Hematopoietic multipotent progenitor cell treated with erythropoietin and hydrocortisone succinate and interleukin-3 and kit ligand, for 8 days (in vitro differentiated cells): Measurements from ENCODE around the gene MYL7.

Source experiments
- DNase-seq: peaks from one replicate; pipeline ENCODE4 v3.0.0-alpha.2; 2015

Gene MYL7

DNA sequence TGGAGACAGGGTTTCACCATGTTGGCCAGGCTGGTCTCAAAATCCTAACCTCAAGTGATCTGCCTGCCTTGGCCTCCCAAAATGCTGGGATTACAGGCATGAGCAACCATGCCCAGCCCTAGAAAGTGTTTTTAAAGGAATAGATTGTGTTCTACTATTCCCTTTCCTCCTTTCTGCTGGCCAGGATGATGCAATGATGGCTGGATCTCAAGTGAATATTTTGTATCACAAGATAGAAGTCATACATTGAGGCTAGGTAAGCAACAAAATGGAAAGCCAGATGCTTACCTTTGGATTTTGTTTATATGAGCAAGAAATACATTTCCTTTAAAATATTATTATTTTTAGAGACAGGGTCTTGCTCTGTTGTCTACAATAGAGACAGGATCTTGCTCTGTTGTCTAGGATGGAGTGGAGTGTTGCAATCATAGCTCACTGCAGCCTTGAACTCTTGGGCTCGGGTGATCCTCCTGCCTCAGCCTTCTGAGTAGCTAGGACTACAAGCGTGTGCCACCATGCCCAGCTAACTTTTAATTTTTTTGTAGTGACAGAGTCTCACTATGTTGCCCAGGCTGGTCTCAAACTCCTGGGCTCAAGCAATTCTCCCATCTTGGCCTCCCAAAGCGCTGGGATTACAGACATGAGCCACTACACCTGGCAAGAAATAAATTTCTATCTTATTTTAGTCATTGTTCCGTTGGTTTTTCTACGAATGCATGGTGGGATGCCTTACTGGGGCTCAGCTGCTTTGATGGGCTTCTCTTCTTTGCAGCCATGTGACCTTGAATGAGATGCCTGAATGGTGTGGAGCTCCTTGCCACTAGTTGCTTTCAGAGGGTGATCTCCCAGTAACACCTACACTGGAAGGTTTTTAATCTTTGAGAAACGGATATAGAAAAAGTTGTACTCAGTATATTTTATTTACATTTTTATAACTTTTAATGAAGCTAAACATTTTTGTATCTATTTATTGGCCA, 42.8 kb downstream of the MYL7 start:
- no peak for DNase-seq

DNA sequence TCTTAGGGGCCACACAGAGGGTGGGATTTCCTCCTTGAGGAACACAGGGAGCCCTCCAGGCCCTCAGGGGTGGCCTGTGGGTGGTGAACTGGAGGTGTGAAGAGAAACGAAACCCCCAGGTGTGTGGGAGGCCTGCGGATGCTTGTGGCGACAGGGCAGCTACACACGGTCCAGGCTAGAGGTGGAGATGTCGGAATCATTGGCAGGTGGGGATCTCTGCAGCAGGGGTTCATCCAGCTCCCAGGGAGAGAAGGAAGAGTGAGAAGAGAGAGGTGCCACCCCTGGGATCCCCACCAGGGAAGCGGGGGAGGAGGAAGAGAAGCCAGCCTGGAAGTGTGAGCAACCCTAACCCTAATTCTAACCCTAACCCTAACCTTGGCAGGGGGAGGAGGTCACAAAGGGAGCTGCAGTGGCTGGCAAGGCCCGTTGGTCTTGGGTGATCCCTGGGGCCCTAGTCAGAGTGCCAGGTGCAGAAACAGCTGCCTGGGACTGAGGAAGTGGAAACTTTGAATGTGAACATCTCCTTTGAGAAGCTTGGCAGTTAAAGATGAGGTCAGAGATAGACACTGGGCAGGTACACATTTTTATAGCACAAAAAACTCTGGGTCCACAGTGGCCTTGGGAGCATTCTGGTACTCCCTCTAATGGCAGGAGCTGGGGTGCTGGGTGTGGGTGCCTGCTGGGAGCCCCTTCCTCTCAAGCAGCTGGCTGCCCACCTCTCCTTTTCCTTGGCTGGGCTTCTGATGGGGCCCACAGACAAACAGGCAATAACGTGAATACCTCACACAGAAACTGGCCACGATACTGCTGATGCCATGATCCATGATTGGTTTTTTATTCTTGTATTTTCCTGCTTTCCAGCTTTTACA, 43.8 kb downstream of the MYL7 start:
- DNase-seq = peak; percentile 22

DNA sequence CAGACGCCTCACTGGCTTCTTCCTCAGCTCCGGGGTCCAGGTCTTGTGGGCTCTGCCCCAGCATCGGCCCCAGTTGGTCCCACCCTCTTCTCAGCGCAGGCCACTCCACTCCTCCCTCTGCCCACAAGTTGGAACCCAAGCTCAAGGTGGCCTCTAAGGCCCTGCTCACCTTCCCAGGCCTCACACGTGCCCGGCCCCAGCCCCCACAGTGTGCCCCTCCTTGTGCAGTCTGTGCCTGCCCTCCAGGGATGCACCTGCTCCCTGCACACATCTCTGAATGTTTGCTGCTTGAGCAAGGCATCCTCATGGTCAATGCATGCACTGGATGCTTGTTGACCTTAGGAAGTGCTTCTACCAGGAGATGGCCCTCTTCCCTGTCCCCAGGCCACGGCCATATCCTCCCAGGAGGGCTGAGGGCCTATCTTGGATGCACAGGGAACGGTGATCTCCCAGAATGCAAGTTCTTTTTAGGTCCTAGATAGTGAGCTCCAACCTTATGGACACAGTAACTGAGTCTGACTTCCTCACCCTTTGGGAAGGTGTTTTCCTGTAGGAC, 44.7 kb downstream of the MYL7 start:
- no peak for DNase-seq

DNA sequence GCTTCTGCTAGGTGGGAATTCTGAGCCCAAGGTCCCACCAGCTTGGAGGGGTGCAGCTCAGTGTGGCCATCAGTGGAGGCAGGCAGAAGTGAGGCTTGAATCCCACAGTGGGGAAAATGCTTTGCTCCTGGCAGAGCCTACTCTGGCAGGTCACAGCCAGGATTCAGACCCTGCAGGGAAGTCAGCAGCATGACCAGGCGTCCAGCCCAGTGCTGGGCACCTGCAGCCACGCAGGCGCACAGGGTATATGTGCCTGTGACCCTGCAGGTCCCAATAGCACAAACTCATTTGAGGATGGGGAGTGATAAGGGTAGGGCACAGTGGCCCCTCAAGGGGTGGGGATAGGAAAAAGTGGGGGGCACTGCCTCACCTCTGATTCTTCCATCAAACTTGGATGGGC, 45.4 kb downstream of the MYL7 start:
- no peak for DNase-seq

DNA sequence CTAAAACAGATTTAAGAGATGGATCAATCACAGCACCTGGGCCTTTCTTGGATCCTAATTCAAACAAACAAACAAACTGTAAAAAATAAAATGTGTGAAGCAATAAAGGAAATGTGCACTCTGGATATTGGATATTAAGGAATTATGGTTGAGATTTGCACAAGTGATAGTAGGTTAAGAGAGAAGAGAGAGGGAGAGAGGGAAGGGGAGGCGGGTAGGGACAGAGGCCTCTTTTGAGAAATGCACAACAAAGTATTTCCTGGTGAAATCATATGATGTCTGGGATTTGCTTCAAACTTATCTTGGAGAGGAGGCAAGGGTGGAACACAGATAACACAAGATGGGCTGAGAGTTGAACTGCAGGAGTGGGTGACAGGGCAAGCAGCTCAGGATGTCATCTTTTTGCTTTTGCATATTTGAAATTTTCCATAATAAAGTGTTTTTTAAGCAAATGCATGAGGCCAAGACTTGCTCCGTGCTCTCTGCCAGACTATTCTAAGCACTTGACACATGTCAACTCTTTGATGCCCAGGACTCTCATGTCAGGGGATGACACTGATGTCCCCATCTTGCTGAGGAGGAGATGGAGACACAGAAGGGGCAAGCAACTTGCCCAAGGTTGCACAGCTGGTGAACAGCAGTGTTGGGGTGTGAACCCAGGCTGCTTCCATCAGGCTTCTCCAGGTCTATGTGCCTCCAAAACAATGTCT, 46.1 kb downstream of the MYL7 start:
- no peak for DNase-seq

DNA sequence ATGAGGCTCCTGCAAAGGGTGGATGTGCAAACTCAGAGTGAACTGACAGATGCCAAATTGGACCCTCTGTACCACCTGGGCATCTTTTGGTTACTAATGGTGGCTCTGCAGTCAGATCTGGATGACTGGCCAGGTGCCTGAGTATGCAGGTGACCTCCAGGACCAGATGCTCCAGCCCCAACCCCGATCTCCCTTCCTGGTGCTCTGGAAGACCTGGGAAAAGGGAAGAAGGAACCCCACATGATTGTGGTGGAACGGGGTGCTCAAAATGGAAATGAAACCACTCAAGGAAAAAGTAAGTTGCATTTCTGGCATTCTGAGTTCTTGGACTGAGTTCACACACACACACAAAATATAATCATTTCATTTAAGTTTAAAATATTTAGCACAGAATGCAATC, 46.8 kb downstream of the MYL7 start:
- DNase-seq = no peak

DNA sequence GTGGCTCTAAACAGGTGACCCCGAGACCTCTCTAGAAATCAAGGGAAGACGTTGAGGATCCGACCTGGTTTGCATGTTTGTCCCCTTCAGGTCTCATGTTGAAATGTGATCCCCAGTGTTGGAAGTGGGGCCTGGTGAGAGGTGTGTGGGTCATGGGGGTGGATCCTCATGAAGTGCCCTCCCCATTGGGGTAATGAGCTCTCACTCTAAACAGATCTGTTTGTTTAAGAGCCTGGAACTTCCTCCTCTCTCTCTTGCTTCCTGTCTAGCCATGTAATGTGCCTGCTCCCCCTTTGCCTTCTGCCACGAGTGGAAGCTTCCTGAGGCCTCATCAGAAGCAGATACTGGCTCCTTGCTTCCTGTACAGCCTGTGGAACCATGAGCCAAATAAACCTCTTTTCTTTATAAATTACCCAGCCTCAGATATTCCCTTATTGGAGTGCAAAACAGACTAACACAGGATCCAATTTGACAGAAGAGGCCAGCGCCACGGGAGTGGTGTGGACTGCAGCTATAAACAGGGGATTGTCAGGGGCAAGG, 48.0 kb downstream of the MYL7 start:
- no peak for DNase-seq
